ENCODE measurements around the gene CSNK2B. TPM values are rescaled to one million over a fixed set of nuclear protein-coding genes. Genes with fewer than 3 reads are reported as not detected.

The CSNK2B gene
- total and polyA plus RNA-seq, 9 of the 15 experiments (the other 6 are each of a cell fraction or from before 2014, with no cell fraction given) = 120 to 1,126 (median 529) TPM

GRCh38 chr6:31701666-31702404 lies 36.0 kb downstream of the CSNK2B start (continued):
- no peak for TF ChIP-seq ZNF318 (IDR thresholded peaks at IDR 0.05; ENCODE audit: borderline replicate concordance in 1 of 2, low read depth in 1 of 2)
- no peak for TF ChIP-seq BCOR (IDR thresholded peaks at IDR 0.05)
- TF ChIP-seq DDX20 (tag; IDR thresholded peaks at IDR 0.05; ENCODE audit: low read depth) = no peak
- TF ChIP-seq WHSC1 (IDR thresholded peaks at IDR 0.05; ENCODE audit: low read length) = peak; percentile 64
- TF ChIP-seq ZNF347 (CRISPR knock-in tag; IDR thresholded peaks at IDR 0.05; ENCODE audit: low read depth) = no peak
- TF ChIP-seq CTBP1 (IDR thresholded peaks at IDR 0.05; ENCODE audit: borderline replicate concordance) = no peak
- TF ChIP-seq CBX8 (IDR thresholded peaks at IDR 0.05; ENCODE audit: borderline replicate concordance, extremely low read depth, low read depth, low read length, poor library complexity, severe bottlenecking) = no peak
- no peak for TF ChIP-seq ZBED1 (IDR thresholded peaks at IDR 0.05)
- TF ChIP-seq RAD51 (IDR thresholded peaks at IDR 0.05; ENCODE audit: borderline replicate concordance, low read depth) = no peak
- no peak for TF ChIP-seq HOMEZ (CRISPR knock-in tag; IDR thresholded peaks at IDR 0.05)
- TF ChIP-seq SAP30 (IDR thresholded peaks at IDR 0.05; ENCODE audit: borderline replicate concordance, insufficient read depth, low read depth, low read length, poor library complexity, severe bottlenecking) = no peak
- TF ChIP-seq ID3 (CRISPR knock-in tag; IDR thresholded peaks at IDR 0.05) = no peak
- no peak for TF ChIP-seq ID3 (tag; IDR thresholded peaks at IDR 0.05)
- TF ChIP-seq TOE1 (IDR thresholded peaks at IDR 0.05; ENCODE audit: borderline replicate concordance) = no peak
- TF ChIP-seq TOE1 (CRISPR knock-in tag; IDR thresholded peaks at IDR 0.05; ENCODE audit: borderline replicate concordance, low read depth) = peak; percentile 58; the same call in 1 of the 2 replicates
- TF ChIP-seq ZNF695 (CRISPR knock-in tag; IDR thresholded peaks at IDR 0.05) = no peak
- TF ChIP-seq HIVEP1 (CRISPR knock-in tag; IDR thresholded peaks at IDR 0.05) = no peak
- TF ChIP-seq ZNF584 (CRISPR knock-in tag; IDR thresholded peaks at IDR 0.05; ENCODE audit: low read depth) = no peak
